Muscle of back (tissue), 11 donors: ENCODE results near the gene P2RY2. TPM values are rescaled to one million over a fixed set of nuclear protein-coding genes. Genes with fewer than 3 reads are reported as not detected.
"Not testable (repeated sequence)": the region's sequence is repeated elsewhere in the genome, so short reads cannot be mapped to it uniquely, and the experiment has no call there.

Source experiments
- DNase-seq, 3 donors: peaks; one replicate each; pipeline versions ENCODE4 v3.0.0 to v3.0.0-alpha.2; 2013
- polyA plus RNA-seq, 10 donors: library from polyadenylated mRNA; unstranded; fragments of 120-200 nt; gene quantifications; one replicate each; pipeline ENCODE4 v1.2.1, GENCODE V29; 2013; ENCODE audit not compliant: insufficient read length in 10 of 10

The P2RY2 gene
- polyA plus RNA-seq, 10 donors: 0.48 to 2.5 (median 0.83) TPM

GRCh38 chr11:73266646-73267020 is 48.6 kb downstream of the P2RY2 start:
- DNase-seq: peak in 2 of 3 donors; percentile 36 to 42

DNA sequence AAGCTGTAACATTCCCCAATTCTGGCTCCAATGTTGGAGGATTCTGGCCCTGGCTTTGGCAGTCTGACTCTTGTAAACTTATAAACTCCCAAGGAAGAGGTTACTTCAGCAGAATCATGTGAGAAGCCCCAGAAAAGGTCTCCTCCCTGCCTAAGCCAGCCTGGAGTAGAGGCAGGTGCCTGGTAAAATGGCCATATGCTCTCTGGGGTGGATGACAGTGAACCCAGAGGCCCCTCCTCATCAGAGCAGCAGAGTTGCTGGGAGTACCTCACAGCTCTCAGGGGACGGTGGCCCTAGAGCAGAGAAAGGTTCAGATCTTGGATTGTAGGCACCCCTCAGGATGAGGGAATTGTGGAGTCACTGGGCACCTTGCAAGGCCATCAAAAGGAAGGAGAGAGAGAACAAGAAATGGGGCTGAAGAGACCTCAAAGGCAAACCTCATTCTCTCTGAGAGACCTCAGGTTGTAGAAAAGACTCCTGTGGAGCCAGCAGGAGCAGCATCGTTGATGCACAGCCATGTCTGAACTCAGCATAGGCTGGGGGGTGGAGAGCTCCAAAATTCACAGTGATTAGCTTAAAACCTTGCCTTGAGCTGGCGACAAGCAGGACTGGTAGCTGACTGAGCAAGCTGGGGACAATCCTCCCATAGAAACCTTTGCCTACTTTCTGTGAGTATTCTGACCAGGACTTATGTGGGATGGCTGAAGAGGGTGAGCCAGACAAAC is 49.2 kb downstream of the P2RY2 start:
- DNase-seq: no peak

DNA sequence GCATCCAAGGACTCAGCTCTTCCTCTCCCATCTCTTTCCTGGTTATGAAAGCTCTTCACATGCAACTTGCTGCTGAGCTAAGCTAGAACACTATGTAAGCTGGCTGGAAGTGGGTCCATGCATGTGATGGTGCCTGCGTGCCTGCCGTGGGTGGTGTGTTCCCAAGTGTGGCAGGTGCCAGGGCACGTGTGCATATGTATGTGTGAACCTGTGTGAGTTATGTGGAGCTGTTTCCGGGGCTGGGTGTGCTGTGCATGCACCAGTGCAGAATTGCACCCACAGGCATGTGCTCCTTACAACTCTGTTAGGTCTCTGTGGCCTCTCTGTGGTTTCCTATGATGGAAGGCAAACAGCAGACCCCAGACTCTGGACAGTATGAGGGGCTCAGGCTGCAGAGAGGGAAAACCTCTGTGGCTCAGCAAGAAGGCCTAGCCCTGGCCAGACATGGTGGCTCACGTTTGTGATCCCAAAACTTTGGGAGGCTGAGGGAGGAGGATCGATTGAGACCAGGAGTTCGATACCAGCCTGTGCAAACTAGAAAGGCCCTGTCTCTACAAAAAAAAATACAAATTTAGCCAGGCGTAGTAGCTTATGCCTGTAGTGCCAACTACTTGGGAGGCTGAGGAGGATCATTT is 49.9 kb downstream of the P2RY2 start:
- DNase-seq: no peak

DNA sequence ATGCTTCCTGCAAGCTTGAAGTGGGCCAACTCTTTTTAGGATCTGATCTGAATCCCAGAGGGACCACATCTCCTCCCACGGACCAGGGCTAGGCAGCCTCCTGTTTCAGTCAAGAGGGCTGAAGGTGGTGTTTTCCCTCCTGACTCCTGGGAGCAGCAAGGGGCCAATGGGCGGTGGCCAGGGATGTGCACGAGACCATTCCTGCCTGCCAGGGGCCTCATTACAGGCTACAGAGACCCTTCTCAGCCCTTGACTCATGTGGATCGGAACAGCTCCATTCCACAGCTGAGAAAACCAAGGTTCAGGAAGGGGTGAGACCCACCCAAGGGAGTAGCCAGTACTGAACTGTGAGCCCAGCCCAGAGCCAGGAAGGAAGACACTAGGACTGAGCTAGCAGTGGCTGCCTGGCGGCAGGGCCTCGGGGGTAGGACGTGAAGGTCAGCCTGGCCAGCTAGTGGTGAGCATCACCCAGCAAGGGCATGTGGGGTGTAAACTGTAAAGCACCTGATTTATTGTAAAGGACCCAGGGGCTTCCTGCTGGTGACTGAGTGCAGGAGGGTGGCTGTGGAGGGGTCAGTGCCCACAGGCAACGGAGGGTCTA is 50.7 kb downstream of the P2RY2 start:
- no peak for DNase-seq

DNA sequence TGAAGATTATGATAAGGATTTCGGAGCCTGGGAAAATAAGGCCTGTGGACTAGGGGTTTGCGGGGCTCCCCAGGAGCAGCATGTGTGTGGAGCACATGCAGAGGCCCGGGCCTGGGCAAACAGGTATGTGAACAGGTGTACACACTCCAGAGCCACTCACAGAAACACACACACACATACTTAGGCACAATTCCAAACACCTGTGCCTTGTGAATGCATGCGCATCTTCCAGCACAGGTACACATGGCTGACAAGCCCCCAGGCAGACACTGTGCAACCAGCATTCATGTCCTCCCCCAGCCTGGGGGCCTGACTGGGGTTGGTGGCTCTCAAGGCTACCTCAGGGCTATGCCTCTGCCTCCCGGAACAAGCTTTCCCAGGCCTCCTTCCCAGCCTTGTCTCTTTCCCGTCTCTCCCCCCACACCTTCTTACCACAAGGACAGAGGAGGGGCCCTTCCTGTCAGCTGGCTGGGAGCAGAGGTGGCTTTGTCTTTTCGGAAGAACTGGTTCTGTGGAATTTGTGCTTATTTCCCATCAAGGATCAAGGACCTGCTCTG is 51.5 kb downstream of the P2RY2 start:
- no peak for DNase-seq

DNA sequence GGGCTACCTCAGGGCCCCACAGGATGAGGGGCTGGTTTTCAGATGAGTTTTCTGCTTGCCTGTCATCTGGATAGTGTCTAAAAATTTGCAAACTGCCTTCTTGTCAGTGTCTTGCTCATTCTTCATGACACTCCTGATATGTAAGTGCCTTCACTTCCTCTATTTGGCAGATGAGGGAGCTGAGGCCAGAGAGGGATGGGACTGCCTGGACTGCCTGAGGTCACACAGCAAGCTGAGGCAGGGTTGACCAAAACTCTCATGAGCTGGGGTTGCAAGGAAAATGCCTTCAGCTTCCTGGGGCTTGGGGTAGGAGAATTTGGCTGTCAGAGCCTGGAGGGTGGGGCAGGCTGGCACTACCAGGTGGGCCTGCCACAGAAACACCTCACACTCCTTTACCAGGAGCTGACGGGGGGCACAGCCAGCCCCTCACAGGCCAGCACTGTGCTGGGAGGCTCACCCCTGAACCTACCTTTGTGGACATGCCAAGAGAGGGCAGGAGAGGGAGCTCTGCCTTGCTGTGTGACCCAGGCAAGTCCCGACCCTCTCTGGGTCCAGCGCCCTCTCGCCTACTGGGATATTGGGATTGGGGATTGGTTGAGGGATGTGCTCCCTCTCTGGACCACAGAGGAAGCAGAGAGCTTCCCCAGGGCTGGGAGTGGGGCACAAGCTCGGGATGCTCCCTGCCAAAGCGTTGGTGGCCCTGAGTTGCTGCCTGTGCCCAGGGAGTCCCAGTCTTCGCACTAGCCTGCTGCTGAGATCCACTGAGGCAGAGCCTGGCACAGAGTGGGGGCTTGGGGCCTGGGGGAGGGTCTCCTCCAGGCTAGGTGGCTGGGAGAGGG is 52.2 kb downstream of the P2RY2 start:
- no peak for DNase-seq

DNA sequence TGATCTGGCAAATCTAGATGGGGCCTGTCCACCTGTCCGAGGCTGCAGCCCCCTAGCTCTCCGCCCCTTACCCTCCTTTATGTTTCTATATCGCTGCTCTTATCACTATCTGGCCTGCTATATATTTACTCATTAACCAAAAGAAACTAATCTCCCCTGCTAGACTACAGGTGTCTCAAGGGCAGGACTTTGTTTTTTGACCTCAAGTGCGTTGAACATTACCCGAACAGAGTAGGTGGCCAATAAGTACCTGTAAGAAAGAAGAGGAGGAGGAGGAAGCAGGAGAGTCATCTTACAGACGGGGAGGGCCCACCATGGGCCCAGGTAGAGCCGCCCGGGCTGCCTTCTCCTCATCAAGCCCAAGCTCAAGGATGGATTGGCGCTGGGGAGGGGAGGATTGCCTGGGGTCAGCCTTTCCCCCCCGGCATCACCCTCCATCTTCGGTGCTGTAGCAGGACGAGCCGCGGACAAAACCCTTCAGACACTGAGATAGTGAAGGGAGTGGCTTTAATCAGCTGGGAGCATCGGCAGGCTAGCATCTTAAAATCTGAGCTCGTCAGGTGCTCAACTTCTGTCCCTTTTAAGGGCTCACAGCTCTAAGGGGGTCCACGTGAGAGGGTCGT is 52.9 kb downstream of the P2RY2 start:
- no peak for DNase-seq

- not testable (repeated sequence) for DNase-seq
These were observed 53.4 kb downstream of the P2RY2 start for GRCh38 chr11:73271478-73271865.

DNA sequence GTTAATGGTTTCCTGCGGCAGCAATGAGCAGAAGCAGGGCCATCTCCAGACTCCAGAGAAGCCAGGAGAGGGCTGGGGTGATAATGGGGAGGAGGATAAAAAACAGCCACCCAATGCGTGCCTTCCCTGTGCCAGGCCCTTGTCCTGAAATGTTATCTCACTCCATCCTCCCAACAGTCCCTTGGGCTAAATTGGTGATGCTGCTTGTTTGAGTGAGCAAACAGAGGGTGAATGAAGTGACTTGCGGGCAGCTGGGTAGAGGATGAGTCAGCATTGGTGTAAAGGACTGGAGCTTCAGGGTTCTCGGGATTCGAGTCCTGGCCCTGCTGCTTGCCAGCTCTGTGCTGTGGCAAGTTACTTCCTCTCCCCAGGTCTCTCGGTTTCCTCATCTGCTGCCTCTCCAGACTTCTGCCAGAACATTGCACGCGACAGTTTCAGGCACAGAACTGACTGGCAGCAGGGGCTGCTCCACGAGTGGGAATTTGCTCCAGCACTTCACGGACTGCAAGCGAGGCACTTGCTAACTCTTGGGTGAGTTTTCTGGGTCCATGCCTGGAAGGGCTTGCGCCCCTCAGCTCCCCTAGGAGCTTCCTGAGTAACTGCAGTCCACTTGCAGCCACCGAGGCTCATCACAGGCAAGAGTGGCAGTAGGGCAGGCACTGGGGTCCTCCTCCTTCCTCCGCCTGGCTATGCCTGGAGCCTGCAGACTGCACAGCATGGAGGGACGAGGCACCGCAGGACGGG is 54.0 kb downstream of the P2RY2 start, which contains the start of gene P2RY6:
TSS of gene P2RY6 (plus strand) at position 403 of the 744 bp plus-strand sequence. CDS start 24,181 bp downstream, outside the sequence.
- no peak for DNase-seq

DNA sequence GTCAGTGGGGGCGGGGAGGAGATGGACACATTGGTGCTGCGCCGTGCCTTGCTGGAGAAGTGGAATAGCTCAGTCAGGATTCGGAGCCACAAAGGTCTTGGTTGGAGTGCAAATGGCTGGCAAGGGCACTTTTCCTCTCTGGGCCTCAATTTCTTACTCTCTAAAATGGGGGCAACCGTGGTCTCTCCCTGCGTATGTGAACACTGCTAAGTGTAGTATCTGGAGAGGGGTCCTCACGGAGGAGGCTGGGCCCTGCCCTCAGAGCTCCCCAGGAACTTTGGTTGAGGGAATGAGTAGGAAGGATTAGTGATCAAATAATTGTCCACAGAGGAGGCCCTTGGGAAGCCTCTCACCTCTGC is 54.6 kb downstream of the P2RY2 start:
- DNase-seq: no peak

DNA sequence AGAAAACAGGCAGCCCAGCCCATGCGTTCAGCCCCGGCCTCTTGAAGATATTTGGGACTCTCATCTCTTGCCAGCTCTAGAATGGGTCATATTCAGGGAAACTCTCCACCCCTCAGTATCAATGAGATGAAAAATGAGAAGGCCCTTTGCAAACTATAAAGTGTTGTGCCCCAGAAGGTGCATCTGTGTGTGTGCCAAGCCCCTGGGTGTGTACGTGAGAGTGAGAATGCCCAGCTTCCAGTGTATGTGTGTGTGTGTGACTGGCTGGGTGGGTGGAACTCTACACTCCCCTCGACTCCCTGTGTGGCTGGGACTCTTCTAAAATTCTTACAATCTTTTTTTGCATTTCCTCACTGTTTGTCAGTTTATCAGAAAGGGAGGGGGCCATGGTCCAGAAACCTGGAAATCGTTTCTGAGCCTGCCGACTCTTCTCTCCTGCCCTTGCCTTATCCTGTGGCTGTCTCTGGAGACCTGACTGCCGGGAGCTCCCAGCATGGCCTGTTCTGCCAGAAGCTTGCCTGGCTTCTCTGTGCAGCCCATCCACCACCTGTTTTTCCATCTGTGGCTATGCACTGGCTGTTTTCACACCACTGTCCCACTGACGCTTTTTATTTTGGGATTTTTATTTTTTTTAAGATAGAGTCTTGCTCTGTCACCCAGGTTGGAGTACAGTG is 55.3 kb downstream of the P2RY2 start:
- no peak for DNase-seq

GRCh38 chr11:73274191-73274590 is 56.1 kb downstream of the P2RY2 start:
- DNase-seq: not testable (repeated sequence)

DNA sequence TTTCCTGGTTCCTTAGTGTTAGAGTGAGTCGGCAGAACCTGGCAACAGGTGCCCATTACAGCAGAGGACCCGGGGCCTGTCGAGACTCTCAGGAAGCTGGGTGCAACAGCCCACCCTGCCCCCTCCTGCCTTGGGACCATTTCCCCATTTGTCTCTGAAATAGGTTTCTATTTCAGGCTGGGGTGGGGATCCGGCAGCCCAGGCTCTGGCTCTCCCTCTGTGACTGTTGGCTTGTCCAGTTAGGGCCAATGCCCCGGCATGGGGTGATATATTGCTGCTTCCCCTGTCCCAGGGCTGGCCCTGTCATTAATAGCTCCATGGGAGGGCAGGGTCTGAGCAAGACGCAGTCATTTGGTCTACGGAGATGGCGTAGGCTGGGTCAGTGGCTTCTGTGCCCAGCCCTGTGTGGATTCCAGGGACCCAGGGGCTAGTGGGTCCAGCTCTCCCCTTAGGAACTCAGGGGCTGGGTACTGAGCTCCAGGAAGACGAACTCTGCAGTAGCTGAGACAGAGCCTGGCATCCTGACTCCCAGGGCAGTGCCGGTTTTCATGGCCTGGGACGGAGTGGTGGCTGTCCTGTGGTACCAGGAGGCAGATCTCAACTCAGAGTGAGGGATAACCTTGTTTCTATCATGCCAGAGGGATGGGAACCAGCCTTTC is 56.8 kb downstream of the P2RY2 start:
- no peak for DNase-seq

- no peak for DNase-seq
These were observed 57.3 kb downstream of the P2RY2 start for GRCh38 chr11:73275381-73275750.

- DNase-seq: no peak
These were observed 59.4 kb downstream of the P2RY2 start for GRCh38 chr11:73277467-73277866.

- peak in 1 of 3 donors; percentile 46 for DNase-seq
These were observed 62.5 kb downstream of the P2RY2 start for GRCh38 chr11:73280626-73281025.

DNA sequence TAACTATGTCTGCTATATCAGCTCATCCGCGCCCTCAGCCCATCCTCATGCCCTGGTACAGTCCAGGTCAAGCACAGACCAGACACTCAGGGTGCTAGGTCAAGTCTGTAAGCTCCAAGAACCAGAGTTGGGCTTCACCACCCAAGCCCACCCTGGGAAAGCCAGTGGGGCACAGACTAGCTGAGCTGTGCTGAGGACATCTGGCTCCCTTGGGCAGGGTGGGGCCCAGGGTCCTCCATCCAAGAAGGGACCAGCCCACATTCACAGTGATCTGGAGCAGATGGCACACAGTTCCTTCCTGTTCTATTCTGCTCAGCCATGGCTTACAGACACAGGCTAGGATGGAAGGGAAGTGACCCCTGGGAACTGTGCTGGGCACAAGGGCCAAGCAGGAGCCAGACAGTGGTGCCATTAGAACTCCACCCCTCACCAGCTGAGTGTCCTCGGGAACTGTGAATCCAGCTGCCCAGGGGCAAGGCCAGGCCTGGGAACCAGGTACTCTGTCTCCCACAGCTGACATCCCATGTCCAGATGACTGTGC is 63.2 kb downstream of the P2RY2 start:
- no peak for DNase-seq

DNA sequence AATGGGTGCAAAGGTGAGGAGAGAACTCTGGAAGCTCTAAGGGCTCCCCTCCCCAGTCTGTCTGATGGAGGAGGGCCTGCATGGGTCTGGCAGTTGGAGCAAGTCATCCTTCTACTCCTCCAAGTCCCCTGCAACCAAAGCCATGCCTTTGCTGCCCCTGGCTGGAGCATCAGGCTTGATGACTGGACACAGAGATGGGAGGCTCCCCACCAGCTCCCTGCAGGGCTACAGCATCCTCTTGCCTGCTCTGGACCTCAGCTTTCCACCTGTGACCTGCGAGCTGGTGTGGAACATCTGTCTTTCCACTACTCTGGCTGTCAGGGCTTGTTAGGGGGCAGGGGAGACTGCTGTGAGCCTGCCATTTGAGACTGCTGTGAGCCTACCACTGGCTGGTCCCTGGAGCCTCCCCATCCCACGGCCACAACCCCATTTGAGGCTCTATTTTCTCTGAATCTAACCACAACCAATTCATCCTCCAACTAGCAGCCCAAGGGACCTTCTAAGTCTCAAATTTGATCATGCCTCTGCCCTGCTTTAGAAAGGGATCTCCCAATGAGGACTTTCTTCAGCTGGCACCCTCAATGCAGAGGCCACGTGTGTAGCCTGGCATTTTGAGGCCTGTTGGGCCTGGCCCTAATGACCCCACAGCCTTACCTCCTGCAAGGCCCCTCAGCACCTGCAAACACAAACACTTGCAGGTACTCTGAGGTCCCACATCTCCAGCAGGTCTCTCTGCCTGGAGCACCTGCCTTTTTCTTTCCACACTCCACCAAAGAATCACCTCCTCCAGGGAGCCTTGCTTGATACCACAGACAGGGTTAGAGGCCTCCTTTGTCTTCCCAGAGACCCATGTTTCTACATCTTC is 63.9 kb downstream of the P2RY2 start:
- DNase-seq: no peak
